ENCODE measurements around the gene IGFL3.
"Not testable (repeated sequence)": the region's sequence is repeated elsewhere in the genome, so short reads cannot be mapped to it uniquely, and the experiment has no call there.

IGFL3 gene

DNA sequence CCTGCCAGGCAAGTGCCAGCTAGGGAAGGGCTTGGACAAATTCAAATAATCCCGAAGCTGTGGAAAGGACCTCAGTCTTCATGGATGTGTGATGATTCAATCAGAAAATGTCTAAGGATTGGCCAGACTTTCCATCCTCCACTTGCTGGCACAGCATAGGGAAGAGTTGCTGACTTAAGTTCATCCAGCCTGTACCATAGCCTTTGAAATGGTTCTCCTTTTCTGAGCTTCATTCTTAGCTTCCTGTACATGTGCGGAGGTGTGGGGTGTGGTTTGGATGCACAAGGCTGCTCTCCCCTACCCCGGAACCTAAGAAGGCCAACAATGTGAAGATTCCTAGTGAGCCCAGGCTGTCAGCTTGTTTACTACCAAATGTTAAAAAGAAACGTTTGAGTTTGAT lies 959 bp upstream of the IGFL3 start:
- no peak for DNase-seq (ENCODE audit: low spot score)

- DNase-seq (ENCODE audit: low spot score), result no peak
Measured at GRCh38 chr19:46118136-46118535, 6.4 kb downstream of the IGFL3 start.

GRCh38 chr19:46116121-46116520 lies 8.4 kb downstream of the IGFL3 start:
- no peak for DNase-seq (ENCODE audit: low spot score)

DNA sequence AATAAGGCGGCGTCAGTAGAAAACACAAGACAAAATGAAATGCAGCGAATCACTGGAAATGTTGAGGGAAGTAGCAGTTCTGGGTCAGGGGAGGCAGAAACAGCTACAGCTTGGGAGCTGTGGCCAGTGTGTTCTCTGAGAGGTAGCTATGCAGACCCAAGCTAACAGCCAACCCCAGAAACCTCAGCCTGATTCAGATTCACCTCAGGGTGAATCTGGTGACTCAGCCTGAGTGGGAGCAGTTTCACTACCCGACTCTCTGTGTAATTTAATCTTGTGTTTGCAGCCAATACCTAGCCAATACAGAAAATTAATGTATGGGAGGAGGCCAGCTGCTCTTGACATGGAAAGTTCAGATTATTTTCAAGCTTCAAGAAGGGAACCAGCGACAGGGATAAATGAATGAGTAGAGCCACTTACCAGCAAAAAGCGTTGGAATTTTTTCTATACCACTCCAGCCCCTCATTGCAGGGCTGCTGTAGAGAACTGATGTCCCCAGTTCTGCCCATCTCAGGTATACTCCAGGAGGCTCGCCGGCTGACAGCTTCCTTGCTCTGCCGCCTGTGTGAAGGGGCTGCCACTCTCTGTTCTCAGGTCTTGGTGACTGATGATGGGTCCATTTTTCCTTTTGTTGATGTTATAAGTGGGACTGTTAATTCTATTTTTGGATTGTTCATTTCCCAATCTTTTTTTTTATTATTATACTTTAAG lies 8.9 kb downstream of the IGFL3 start:
- peak; percentile 78 for DNase-seq (ENCODE audit: low spot score)

- no peak for DNase-seq (ENCODE audit: low spot score)
Measured at GRCh38 chr19:46113726-46114125, 10.8 kb downstream of the IGFL3 start.

- no peak for DNase-seq (ENCODE audit: low spot score)
Measured at GRCh38 chr19:46112527-46112926, 12.0 kb downstream of the IGFL3 start.

DNA sequence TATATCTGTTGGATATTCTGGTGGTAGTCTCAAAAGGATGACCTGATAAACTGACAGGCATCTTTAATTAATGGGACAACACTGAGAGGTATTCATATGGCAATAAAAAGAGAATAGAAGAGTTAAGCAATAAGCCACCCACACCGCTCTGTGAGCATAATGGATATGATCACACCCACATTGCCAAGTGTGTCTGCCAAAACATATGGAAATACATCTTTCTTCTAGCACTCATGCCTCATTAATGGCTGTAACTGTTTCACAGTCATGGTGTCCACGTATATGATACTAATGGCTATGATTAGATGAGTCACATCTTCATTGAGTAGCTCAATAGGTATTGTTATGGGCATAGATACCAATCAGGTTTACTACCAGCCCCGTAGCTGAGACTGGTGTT lies 13.1 kb downstream of the IGFL3 start:
- no peak for DNase-seq (ENCODE audit: low spot score)

- DNase-seq (ENCODE audit: low spot score), result no peak
Measured at GRCh38 chr19:46109876-46110275, 14.6 kb downstream of the IGFL3 start.

DNA sequence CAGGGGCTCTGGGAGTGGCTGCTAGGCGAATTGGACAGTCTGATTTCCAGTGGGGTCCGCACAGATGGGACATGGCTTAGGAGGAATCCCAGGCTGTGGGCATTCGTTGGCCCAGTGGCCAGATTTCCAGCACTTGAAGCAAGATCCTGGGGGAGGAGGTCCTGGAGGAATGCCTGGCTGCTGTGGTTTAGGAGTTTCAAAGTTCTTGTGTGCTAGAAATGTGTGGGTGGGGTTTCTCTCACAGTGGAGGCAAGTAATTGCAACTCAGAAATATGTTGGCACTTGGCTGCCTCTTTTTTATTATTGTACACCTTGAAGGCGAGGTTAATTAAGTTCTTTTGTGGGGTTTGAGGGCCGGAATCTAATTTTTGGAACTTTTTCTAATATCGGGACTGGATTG lies 17.1 kb downstream of the IGFL3 start:
- peak; percentile 39 for DNase-seq (ENCODE audit: low spot score)

DNA sequence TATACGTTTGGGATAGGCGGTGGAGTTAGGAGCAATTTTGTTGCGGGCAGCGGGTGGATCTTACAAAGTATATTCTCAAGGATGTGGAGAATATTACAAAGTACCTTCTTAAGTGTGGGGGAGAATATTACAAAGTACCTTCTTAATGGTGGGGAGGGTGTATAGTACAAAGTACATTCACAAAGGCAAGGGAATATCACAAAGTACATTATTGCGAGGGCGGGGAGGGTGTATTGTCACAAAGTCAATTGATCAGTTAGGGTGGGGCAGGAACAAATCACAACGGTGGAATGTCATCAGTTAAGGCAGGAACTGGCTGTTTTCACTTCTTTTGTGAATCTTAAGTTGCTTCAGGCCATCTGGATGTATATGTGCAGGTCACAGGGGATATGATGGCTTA lies 22.2 kb downstream of the IGFL3 start:
- DNase-seq (ENCODE audit: low spot score), result not testable (repeated sequence)

GRCh38 chr19:46101293-46101692 lies 23.2 kb downstream of the IGFL3 start:
- no peak for DNase-seq (ENCODE audit: low spot score)

- DNase-seq (ENCODE audit: low spot score), result no peak
Measured at GRCh38 chr19:46100344-46100743, 24.1 kb downstream of the IGFL3 start.

DNA sequence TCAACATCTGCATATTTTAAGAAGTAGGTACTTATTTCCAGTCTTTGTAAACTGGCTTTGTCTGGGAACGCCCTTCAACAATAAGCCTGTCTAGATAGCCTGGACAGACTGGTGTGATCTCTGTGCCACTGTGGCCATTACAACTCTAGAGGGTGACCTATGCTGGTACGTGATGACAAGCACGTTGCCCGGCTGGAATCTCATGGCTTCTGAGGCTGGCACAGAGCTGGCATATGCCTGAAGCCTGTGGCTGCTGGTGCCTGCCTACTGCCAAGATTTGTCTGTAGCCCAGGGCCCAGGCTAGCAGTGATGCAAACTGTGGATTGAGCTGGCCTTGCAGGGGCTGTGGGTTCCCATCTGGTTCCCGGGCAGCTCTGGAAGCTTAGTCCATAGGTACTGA lies 34.0 kb downstream of the IGFL3 start:
- DNase-seq (ENCODE audit: low spot score), result no peak

- no peak for DNase-seq (ENCODE audit: low spot score)
Measured at GRCh38 chr19:46089432-46089831, 35.1 kb downstream of the IGFL3 start.

DNA sequence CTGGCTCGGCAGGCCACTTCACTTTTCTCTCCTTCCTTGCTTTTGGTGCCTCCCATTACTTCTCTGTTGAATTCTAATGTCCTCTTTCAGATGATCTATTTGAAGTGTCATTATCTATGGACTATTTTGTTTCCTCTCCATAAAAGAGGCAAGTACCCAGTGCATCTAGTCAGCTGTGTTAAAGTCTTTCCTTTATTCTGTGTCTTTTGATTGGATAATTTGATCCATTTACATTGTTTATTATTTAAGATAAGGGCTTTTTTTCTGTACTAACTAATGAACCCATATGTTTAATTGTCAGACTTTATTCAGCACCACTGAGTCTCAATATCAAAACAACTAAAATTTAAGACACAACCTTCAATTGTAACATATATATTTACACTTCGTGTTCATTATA lies 36.4 kb downstream of the IGFL3 start:
- no peak for DNase-seq (ENCODE audit: low spot score)

DNA sequence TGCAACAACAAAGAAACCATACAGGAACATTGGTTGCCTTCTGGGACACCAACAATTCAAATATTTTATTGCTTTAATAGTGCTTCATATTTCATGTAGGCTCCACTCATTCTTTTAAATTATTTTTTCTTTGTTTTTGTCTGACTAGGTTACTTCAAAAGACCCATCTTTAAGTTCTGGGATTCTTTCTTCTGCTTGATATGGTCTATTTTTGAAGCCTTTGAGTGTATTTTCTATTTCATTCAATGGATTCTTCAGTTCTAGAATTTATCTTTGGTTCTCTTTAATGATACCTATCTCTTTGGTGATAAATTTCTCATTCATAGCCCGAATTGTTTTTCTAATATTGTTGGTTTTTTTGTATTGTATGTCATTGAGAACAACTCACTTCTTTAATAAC lies 38.6 kb downstream of the IGFL3 start:
- DNase-seq (ENCODE audit: low spot score), result no peak

DNA sequence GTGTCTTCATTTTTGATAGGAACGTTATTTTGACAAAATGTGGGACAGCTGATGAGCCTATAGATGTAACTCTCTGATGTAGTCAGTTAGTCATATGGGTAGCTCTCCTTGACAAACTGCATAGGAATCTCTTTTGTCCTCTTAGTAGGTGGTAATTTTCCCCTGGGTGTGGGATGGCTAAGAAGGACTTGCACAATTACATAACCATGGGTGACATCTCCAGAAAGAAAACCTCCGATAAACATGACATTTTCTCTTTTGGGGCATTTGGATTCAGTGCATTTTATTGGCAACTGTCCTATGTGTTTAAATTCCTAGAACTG lies 41.8 kb downstream of the IGFL3 start:
- no peak for DNase-seq (ENCODE audit: low spot score)

GRCh38 chr19:46081928-46082727 lies 42.4 kb downstream of the IGFL3 start:
- DNase-seq (ENCODE audit: low spot score), result peak; percentile 68

- DNase-seq (ENCODE audit: low spot score), result peak; percentile 72
Measured at GRCh38 chr19:46080561-46080960, 43.9 kb downstream of the IGFL3 start.

- no peak for DNase-seq (ENCODE audit: low spot score)
Measured at GRCh38 chr19:46079576-46079975, 44.9 kb downstream of the IGFL3 start.

DNA sequence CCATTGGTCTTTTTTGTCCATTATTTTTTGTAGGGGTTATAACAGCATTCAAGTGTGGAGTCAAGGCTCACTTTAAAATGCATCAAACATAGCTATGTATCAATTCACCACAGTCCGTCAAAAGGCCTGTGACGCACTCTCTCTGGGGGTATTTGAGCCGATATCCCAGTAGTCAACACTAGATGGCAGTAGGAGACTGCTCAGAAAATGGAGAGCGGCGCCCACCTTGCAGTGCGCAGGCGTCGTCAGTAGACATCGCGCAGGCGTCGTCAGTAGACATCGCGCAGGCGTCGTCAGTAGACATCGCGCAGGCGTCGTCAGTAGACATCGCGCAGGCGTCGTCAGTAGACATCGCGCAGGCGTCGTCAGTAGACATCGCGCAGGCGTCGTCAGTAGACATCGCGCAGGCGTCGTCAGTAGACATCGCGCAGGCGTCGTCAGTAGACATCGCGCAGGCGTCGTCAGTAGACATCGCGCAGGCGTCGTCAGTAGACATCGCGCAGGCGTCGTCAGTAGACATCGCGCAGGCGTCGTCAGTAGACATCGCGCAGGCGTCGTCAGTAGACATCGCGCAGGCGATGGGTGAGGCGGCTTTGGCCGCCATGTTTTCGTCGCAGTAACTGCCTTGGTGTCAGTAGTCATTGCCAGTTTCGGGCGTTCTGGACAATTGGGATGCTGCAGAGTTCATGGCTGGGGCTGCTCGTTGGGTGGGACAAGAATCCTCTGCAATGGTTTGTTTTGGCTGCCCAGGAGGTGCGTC lies 45.7 kb downstream of the IGFL3 start:
- DNase-seq (ENCODE audit: low spot score), result peak; percentile 66

- DNase-seq (ENCODE audit: low spot score), result no peak
Measured at GRCh38 chr19:46077815-46078167, 46.7 kb downstream of the IGFL3 start.

Measured in AG20443 (cell line).